NCI-H1694 (cell line): ENCODE measurements around the gene CACNA2D3.
"Not testable (repeated sequence)": the region's sequence is repeated elsewhere in the genome, so short reads cannot be mapped to it uniquely, and the experiment has no call there.

Experiments used
- DNase-seq: peaks from one replicate; lab custom pipeline; 2025; lab: John Stamatoyannopoulos, UW

The CACNA2D3 gene

DNA sequence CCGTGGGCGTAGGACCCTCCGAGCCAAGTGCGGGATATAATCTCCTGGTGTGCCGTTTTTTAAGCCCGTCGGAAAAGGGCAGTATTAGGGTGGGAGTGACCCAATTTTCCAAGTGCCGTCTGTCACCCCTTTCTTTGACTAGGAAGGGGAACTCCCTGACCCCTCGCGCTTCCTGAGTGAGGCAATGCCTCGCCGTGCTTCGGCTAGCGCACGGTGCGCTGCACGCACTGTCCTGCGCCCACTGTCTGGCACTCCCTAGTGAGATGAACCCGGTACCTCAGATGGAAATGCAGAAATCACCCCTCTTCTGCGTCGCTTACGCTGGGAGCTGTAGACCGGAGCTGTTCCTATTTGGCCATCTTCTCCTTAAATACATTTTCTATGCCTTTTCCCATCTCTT is 342.2 kb downstream of the CACNA2D3 start:
- DNase-seq = not testable (repeated sequence)

GRCh38 chr3:54476891-54477290 is 354.5 kb downstream of the CACNA2D3 start:
- DNase-seq = no peak

- DNase-seq = no peak
Measured at GRCh38 chr3:54481606-54482365, 359.4 kb downstream of the CACNA2D3 start.

GRCh38 chr3:54484334-54484733 is 362.0 kb downstream of the CACNA2D3 start:
- DNase-seq = no peak

- DNase-seq = no peak
Measured at GRCh38 chr3:54486317-54486716, 364.0 kb downstream of the CACNA2D3 start.

DNA sequence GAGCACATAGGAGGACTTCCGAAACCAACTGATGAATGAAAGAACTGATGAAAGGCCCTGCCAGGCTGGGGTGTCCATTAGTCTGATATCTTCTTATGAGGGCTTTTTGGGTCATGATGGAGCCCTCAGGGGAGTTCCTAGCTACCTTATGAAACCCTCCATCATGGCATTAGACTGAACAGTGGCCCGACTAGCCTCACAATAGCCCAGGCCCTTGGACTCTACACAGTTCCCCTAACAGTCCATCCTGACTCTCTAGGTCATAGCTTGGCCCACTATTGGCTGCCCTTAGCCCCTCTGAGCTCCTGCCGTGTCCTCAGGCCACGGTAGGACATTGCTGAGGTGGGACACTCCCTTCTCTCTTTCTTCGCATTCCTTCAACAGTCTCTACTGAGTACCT is 365.9 kb downstream of the CACNA2D3 start:
- no peak for DNase-seq

GRCh38 chr3:54494209-54494608 is 371.9 kb downstream of the CACNA2D3 start:
- DNase-seq = no peak

DNA sequence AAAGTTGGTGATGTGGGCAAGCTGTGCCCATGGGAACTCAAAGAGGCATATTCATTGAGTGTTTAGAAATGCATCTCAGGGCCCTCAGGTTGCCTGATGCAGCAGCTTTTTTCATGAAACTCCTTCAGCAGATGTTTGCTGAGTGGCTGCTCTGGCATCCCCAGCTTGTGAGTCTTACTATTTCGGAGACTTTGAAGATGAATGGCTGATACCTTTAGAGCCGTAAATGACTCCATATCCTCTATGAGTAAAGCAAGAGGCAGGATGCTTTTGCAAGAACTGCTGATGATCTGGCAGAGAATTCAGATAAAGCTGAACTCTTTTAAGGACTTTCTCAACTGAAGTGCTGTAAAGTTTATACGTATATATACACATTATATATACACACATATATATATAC is 384.3 kb downstream of the CACNA2D3 start:
- no peak for DNase-seq

DNA sequence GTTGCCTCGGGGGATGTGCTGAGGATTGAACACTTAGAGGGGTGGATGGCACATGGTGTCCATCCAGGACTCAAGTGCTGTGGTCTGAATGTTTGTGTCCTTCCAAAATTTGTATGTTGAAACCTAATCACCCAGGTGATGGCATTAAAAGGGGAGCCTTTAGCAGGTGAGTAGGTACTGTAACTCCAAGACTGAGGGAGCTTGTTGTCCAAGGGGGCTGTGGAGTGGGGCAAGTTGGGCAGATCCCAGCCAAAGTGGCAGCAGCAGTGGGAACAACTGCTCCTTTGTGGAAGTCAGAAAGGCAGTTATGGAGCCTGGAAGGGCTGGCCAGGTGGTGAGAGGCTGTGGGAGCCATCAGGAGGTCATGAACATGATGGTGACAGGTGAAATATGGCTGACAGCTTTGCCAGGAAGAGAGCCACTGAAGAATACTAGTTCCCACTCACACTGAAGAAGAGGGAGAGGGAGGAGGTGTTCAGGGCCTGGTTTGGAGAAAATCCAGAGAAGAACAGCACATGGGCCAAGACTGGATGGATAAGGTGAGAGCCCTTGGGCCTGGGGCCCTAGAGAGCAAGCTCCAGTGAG is 385.6 kb downstream of the CACNA2D3 start:
- no peak for DNase-seq

DNA sequence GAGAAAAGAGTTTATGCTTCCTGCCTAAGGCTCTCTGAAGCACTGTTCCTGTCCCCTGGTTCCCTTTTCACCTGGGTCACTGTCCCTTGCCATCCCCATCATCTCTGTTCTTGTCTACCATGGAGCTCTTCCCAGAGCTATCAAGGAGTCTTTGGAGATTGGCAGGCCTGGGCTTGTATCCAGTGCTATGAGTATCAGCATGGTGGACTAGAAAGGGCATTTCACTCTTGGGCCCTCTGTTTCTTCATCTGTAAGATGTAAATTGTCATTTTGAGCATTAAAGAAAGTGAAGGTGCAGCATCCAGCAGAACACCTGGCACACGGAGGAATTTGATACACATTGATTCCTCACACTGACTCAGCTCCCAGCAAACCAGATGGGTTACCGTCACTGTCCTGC is 388.2 kb downstream of the CACNA2D3 start:
- DNase-seq = no peak

DNA sequence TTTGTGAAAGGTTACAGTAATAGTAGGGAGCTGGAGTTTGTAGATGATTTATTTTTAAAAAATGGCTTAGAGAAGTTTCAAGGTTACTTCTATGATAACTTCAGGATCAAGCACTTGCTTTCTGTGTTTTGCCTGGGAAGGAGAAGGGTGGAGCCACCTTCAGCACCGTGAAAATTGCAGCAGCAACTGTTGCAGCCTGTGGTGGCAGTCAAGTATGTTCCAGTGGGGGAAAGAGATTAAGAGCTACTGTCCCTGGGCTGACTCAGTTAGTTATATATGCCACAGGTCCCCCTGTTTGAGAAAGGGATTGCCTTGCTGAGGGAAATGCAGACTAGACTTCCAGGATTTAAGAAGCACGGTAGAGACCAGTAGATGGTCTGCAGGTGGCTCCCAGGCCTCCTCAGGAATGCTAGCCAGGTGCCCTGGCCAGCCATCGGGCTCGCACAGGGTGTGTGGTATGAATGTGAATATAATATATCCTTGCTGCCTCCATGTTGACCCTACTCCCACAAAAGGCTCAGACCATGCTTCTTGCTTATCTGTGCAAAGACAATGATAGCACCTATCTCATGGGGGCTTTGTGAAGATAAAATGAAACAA is 389.5 kb downstream of the CACNA2D3 start:
- no peak for DNase-seq

GRCh38 chr3:54514006-54514405 is 391.7 kb downstream of the CACNA2D3 start:
- no peak for DNase-seq

DNA sequence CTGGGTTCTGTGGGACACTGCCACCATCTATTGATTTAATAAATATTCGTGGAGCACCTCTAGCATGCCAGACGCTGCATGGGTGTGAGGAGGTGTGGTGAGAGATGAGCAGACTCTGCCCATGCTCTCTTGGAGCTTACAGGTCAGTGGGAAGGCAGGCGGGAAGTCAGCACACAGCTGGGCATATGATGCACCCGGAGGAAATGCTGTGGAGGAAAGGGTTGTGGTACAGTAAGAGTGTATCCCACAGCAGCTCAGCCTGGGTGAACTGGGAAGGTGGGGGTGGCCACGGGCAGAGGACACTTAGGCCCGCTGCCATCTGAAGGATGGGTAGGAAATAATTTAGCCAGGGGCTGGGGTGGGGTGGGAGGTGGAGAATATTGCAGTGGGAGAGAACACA is 392.1 kb downstream of the CACNA2D3 start:
- no peak for DNase-seq

GRCh38 chr3:54515441-54516213 is 393.3 kb downstream of the CACNA2D3 start:
- DNase-seq = no peak

DNA sequence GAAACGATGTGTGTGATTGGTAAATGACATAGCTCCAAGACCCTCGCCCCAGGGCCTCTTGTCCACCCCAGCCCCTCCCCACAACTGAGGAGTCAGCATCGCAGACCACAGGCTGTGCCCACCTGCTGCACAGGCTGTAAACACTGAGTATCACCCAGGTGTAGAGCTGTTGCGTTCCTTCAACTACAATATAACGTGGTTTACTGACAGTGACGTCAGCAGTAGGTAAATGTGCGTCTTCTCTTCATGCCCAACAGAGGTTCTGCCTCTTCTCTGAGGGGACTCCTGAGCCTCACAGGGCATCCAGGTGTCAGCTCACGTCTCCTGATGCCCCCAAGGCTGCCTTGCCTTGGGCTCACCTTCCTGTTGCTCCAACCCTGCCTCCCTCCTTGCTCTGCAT is 395.1 kb downstream of the CACNA2D3 start:
- no peak for DNase-seq

GRCh38 chr3:54518011-54518675 is 395.8 kb downstream of the CACNA2D3 start:
- DNase-seq = no peak

GRCh38 chr3:54519493-54519892 is 397.1 kb downstream of the CACNA2D3 start:
- no peak for DNase-seq

DNA sequence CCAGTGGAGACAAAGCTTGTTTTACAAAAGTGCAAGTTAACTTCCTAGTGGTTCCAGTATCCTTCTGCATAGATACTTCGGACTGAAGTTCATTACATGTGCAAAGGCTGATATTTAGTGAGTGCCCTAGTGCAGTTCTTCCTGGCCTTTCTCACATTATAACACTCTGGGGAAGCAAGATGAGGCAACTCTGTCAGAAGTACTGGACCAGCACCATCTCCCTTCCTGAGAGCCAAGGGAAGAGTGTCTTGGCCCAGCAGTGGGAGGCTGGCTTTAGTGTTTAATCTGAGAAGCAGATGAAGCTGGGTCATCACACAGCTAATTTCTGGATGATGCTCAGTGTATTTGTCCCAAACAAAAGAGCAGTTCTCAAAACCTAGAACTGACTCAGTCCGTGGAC is 397.7 kb downstream of the CACNA2D3 start:
- no peak for DNase-seq

DNA sequence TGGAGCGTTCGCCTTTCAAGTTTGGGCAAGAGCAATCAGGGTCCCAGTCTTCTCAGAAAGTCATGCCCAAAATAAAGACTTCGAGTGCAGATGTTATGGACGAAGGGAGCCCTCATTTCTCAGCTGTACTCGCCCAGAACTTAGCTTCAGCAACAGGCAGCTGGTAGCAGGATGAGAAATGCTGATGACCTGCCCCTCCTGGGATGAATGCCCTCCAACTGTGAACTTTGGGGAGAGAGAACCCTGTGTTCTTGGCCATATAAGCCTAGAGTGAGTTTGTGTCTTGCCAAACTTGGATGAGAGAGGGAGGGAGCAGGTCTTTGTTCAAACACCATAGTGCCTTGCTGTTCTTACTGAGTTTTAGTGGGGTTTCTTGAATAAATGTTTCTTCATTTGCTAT is 405.2 kb downstream of the CACNA2D3 start:
- DNase-seq = no peak

GRCh38 chr3:54527953-54528352 is 405.6 kb downstream of the CACNA2D3 start:
- no peak for DNase-seq

- DNase-seq = no peak
Measured at GRCh38 chr3:54528668-54529067, 406.3 kb downstream of the CACNA2D3 start.

DNA sequence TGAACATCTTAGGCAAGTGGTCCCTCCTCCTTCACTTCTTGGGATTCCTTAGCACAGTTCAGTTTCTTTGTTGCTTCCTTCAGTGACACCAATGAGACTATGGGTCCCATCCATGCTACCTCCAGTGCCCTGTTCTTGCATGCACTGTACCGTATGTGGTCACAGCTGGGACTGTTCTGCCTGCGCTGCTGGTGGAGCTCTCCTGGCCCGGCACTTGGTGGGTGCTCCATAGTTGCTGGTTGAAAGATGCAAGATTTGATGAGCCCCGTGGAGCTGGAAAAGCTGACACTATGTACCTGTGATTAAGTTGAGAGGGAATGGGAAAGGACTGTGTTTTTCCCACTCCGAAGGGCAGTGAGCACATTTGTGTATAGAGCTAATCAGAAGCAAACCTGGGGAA is 407.7 kb downstream of the CACNA2D3 start:
- DNase-seq = no peak
